H9 (cell line): ENCODE measurements around the gene SLC25A25. TPM values are rescaled to one million over a fixed set of nuclear protein-coding genes. Genes with fewer than 3 reads are reported as not detected.

ENCODE experiments used
- DNase-seq: peaks from one replicate; pipeline ENCODE4 v3.0.0-alpha.2; 2017
- H2AFZ ChIP-seq: one replicate; pipeline ENCODE4 v1.6.1; 2013; ENCODE audit warnings: mild to moderate bottlenecking, low read length, control low read depth, moderate library complexity
- H2AK5ac ChIP-seq: 2 replicates; pipeline ENCODE4 v1.6.1; 2013; ENCODE audit warnings: low read length, control low read depth, mixed read lengths; ENCODE audit not compliant: insufficient read length
- H2BK120ac ChIP-seq: one replicate; pipeline ENCODE4 v1.6.1; 2013; ENCODE audit warnings: low read depth, mild to moderate bottlenecking, low read length, control low read depth, inconsistent platforms; ENCODE audit not compliant: poor library complexity, severe bottlenecking
- H2BK12ac ChIP-seq: 2 replicates; pipeline ENCODE4 v1.6.1; 2013; ENCODE audit warnings: low read length, control low read depth, mixed read lengths, low read depth; ENCODE audit not compliant: insufficient read length
- H2BK15ac ChIP-seq: 2 replicates; pipeline ENCODE4 v1.6.1; 2013; ENCODE audit warnings: low read depth, low read length, control low read depth
- H2BK20ac ChIP-seq: one replicate; pipeline ENCODE4 v1.6.1; 2013; ENCODE audit warnings: low read depth, mild to moderate bottlenecking, low read length, control low read depth, inconsistent platforms; ENCODE audit not compliant: poor library complexity, severe bottlenecking
- H2BK5ac ChIP-seq: 2 replicates; pipeline ENCODE4 v1.6.1; 2013; ENCODE audit warnings: low read length, control low read depth, mixed read lengths; ENCODE audit not compliant: insufficient read length
- H3K14ac ChIP-seq: 2 replicates; pipeline ENCODE4 v1.6.1; 2013; ENCODE audit warnings: low read length, control low read depth; ENCODE audit not compliant: insufficient read depth
- H3K18ac ChIP-seq: 2 replicates; pipeline ENCODE4 v1.6.1; 2013; ENCODE audit warnings: low read depth, mild to moderate bottlenecking, mixed read lengths, low read length, control low read depth; ENCODE audit not compliant: insufficient read length
- H3K23ac ChIP-seq: 2 replicates; pipeline ENCODE4 v1.6.1; 2013; ENCODE audit warnings: low read length, control low read depth, mixed read lengths, low read depth; ENCODE audit not compliant: insufficient read length
- H3K23me2 ChIP-seq: 2 replicates; pipeline ENCODE4 v1.6.1; 2013; ENCODE audit warnings: low read depth, mild to moderate bottlenecking, mixed read lengths, low read length, control low read depth; ENCODE audit not compliant: insufficient read length, poor library complexity, severe bottlenecking
- H3K27ac ChIP-seq: 2 replicates; pipeline ENCODE4 v1.5.1; 2013; ENCODE audit warnings: low read length, control low read depth, mixed read lengths, low read depth; ENCODE audit not compliant: insufficient read length
- H3K27me3 ChIP-seq: 2 replicates; pipeline ENCODE4 v1.6.1; 2013; ENCODE audit warnings: low read length, control low read depth, inconsistent platforms; ENCODE audit not compliant: insufficient read depth
- H3K4ac ChIP-seq: 2 replicates; pipeline ENCODE4 v1.6.1; 2013; ENCODE audit warnings: low read depth, mild to moderate bottlenecking, control low read depth, inconsistent platforms, low read length, moderate library complexity
- H3K4me1 ChIP-seq: 2 replicates; pipeline ENCODE4 v1.6.1; 2013; ENCODE audit warnings: low read length, control low read depth, inconsistent platforms; ENCODE audit not compliant: insufficient read depth
- H3K4me2 ChIP-seq: 2 replicates; pipeline ENCODE4 v1.6.1; 2013; ENCODE audit warnings: low read length, control low read depth, mixed read lengths; ENCODE audit not compliant: insufficient read length, insufficient read depth
- H3K56ac ChIP-seq: 2 replicates; pipeline ENCODE4 v1.6.1; 2013; ENCODE audit warnings: low read depth, mild to moderate bottlenecking, mixed read lengths, low read length, control low read depth; ENCODE audit not compliant: insufficient read length
- H3K79me1 ChIP-seq: 2 replicates; pipeline ENCODE4 v1.6.1; 2013; ENCODE audit warnings: low read depth, mild to moderate bottlenecking, moderate library complexity, low read length, control low read depth, inconsistent platforms; ENCODE audit not compliant: insufficient read depth, poor library complexity, severe bottlenecking
- H3K79me2 ChIP-seq: 2 replicates; pipeline ENCODE4 v1.6.1; 2013; ENCODE audit warnings: low read length, control low read depth, inconsistent platforms; ENCODE audit not compliant: insufficient read depth
- H3K9ac ChIP-seq: 2 replicates; pipeline ENCODE4 v1.6.1; 2013; ENCODE audit warnings: low read length, control low read depth, mixed read lengths; ENCODE audit not compliant: insufficient read length; ENCODE audit errors: extremely low read depth
- H3K9me3 ChIP-seq: one replicate; pipeline ENCODE4 v1.6.1; 2013; ENCODE audit warnings: low read depth, low read length, inconsistent platforms; ENCODE audit not compliant: control insufficient read depth
- H3T11ph ChIP-seq: one replicate; pipeline ENCODE4 v1.6.1; 2013; ENCODE audit warnings: mild to moderate bottlenecking, low read length, control low read depth, inconsistent platforms
- H4K20me1 ChIP-seq: one replicate; pipeline ENCODE4 v1.6.1; 2013; ENCODE audit not compliant: control insufficient read depth, insufficient read length, insufficient read depth
- H4K5ac ChIP-seq: 2 replicates; pipeline ENCODE4 v1.6.1; 2013; ENCODE audit warnings: low read depth, mild to moderate bottlenecking, mixed read lengths, low read length, control low read depth; ENCODE audit not compliant: insufficient read length
- H4K8ac ChIP-seq: replicated peaks from 2 replicates; pipeline ENCODE4 v1.6.1; 2013; ENCODE audit warnings: low read length, control low read depth, mixed read lengths, low read depth; ENCODE audit not compliant: insufficient read length
- H4K91ac ChIP-seq: 2 replicates; pipeline ENCODE4 v1.6.1; 2013; ENCODE audit warnings: low read depth, mild to moderate bottlenecking, moderate library complexity, mixed read lengths, low read length, control low read depth; ENCODE audit not compliant: insufficient read length
- H3K27ac Mint-ChIP-seq, 3 experiments: 2 replicates in 2 of 3; 3 replicates in 1 of 3; pipeline ENCODE4 v1.8.0; 2020 to 2021; ENCODE audit warnings: mixed read lengths in 3 of 3, mild to moderate bottlenecking in 1 of 3, moderate library complexity in 1 of 3
- H3K27me3 Mint-ChIP-seq: 2 replicates; pipeline ENCODE4 v1.8.0; 2021; ENCODE audit warnings: low read depth, mild to moderate bottlenecking, moderate library complexity, mixed read lengths
- H3K36me3 Mint-ChIP-seq, 3 experiments: 2 replicates in 2 of 3; 3 replicates in 1 of 3; pipeline ENCODE4 v1.8.0; 2020 to 2021; ENCODE audit warnings: low read depth in 3 of 3, mixed read lengths in 3 of 3; ENCODE audit not compliant: insufficient read depth in 1 of 3
- H3K4me1 Mint-ChIP-seq, 2 experiments: 2 replicates each; pipeline ENCODE4 v1.8.0; 2020; ENCODE audit warnings: mixed read lengths in 2 of 2
- H3K4me3 Mint-ChIP-seq, 2 experiments: 2 replicates in 1 of 2; 3 replicates in 1 of 2; pipeline ENCODE4 v1.8.0; 2020 to 2021; ENCODE audit warnings: mild to moderate bottlenecking in 2 of 2, mixed read lengths in 2 of 2, moderate library complexity in 1 of 2
- H3K9me3 Mint-ChIP-seq, 2 experiments: 2 replicates in 1 of 2; 3 replicates in 1 of 2; pipeline ENCODE4 v1.8.0; 2020; ENCODE audit warnings: mild to moderate bottlenecking in 2 of 2, mixed read lengths in 2 of 2, moderate library complexity in 1 of 2
- WGBS: extraction: QIAGEN DNeasy Blood & Tissue Kit; methylation state at CpG from one replicate; pipeline ENCODE4 v1.1.7; 2013; ENCODE audit warnings: missing lambda C conversion rate, low lambda C conversion rate, mixed read lengths; ENCODE audit not compliant: insufficient read length; ENCODE audit errors: extremely low coverage; 5-methylcytosine and 5-hydroxymethylcytosine counted together
- total RNA-seq: library from RNA; stranded (reverse); gene quantifications from 2 replicates; pipeline ENCODE4 v1.2.1, GENCODE V29; 2021
- TF ChIP-seq, protein P1 (sequence below): fragments of 200-600 bp; sonication (generic); conservative IDR thresholded peaks from 3 replicates; pipeline ENCODE4 v1.8.0; 2021; ENCODE audit warnings: antibody characterized with exemption, mild to moderate bottlenecking

SLC25A25 gene
- total RNA-seq, 1 experiment from 2014 or later: 16.9 TPM

DNA sequence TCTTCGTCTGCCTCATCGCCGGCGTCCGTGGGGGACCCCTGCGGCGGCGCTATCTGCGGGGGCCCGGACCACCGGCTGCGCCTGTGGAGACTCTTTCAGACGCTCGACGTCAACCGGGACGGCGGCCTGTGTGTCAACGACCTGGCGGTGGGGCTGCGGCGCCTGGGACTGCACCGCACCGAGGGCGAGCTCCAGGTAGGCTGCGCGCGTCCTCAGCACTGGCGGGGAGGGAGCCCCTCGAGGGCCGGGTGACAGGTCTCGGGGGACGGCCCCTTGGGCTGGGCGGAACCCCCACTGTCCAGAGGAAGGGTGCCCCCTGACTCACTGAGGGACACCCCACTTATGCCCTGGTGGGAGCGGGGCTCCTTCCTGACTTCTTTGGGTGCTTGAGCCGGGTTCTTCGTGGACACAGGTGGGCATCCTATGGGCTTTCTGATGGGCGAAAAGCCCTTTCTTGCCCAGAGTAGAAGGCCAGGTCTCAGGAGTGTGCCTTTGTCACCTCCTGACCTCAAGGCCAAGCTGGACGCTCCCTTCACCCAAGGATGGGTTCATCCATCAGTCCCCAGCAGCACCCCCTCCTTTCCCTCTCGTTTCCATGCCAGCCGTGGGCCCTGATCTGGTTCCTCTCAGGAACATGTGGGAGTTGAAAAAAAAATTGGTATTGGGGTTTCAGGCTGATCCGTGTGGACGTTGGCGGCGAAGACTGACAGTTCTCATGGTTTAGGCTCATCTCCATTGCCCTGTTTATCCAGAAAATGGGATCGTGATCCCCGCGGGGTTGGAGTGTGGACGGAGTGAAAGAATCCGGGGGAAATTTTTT is 564 bp downstream of the SLC25A25 start:
- Histone ChIP-seq H4K91ac (no peak overlapping the region), H3K4me1 (peaks cover 4% of the 10 kb centered on the region; the same call in 1 of the 2 replicates), H4K20me1 (no peaks in the 10 kb centered on the region), H3K9me3 (no peaks in the 10 kb centered on the region), H2BK120ac (no peak overlapping the region), H3K4ac (no peak overlapping the region), H3K9ac (peak overlapping the region; percentile 6), H3K4me2 (peak overlapping the region; percentile 92), H2AFZ (no peak overlapping the region), H3K23ac (no peak overlapping the region), H3K14ac (no peak overlapping the region; the same call in 1 of the 2 replicates), H3K27me3 (no peaks in the 10 kb centered on the region), H3K79me1 (no peaks in the 10 kb centered on the region), H3K79me2 (peaks cover 5% of the 10 kb centered on the region; the same call in 1 of the 2 replicates), H2BK20ac (no peak overlapping the region), H3T11ph (no peak overlapping the region), H2AK5ac (no peak overlapping the region), H4K8ac (no peak overlapping the region), H4K5ac (no peak overlapping the region), H2BK12ac (no peak overlapping the region), H3K56ac (no peak overlapping the region), H2BK5ac (no peak overlapping the region), H3K27ac (no peak overlapping the region), H3K18ac (no peak overlapping the region), H3K23me2 (peaks cover 16% of the 10 kb centered on the region), H2BK15ac (no peak overlapping the region)
- no CpG with 5 or more reads among the region's 50 CpGs for WGBS
- H3K9me3 Mint-ChIP-seq: no peaks in the 10 kb centered on the region
- no peak for DNase-seq
- peaks cover 34 to 37% of the 10 kb centered on the region in 2 experiments for H3K4me1 Mint-ChIP-seq
- TF ChIP-seq, protein P1, sequence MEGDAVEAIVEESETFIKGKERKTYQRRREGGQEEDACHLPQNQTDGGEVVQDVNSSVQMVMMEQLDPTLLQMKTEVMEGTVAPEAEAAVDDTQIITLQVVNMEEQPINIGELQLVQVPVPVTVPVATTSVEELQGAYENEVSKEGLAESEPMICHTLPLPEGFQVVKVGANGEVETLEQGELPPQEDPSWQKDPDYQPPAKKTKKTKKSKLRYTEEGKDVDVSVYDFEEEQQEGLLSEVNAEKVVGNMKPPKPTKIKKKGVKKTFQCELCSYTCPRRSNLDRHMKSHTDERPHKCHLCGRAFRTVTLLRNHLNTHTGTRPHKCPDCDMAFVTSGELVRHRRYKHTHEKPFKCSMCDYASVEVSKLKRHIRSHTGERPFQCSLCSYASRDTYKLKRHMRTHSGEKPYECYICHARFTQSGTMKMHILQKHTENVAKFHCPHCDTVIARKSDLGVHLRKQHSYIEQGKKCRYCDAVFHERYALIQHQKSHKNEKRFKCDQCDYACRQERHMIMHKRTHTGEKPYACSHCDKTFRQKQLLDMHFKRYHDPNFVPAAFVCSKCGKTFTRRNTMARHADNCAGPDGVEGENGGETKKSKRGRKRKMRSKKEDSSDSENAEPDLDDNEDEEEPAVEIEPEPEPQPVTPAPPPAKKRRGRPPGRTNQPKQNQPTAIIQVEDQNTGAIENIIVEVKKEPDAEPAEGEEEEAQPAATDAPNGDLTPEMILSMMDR: no peak
- H3K27me3 Mint-ChIP-seq: no peaks in the 10 kb centered on the region
- peak overlapping the region in 1 of 2 experiments; percentile 91; a peak in 4 of 5 replicates for H3K4me3 Mint-ChIP-seq
- no peak overlapping the region for H3K27ac Mint-ChIP-seq
- peaks cover 2 to 7% (median 5%) of the 10 kb centered on the region in 3 experiments; a peak in 5 of 7 replicates for H3K36me3 Mint-ChIP-seq
